ENCODE results near the gene TOMM20.

The TOMM20 gene

GRCh38 chr1:235107368-235108184 is 21.1 kb downstream of the TOMM20 start:
- Histone ChIP-seq H3K27me3 (ENCODE audit: low read length) (no peaks in the 10 kb centered on the region), H4K20me1 (ENCODE audit: low read depth, low read length) (no peaks in the 10 kb centered on the region), H3K4me2 (ENCODE audit: low read depth, low read length, poor library complexity, severe bottlenecking) (no peak overlapping the region), H3K27ac (ENCODE audit: low read depth, low read length) (no peak overlapping the region), H3K9me3 (ENCODE audit: insufficient read depth, low read length) (no peaks in the 10 kb centered on the region), H3K36me3 (ENCODE audit: low read length) (peaks cover 19% of the 10 kb centered on the region; the same call in 1 of the 2 replicates), H3K9me2 (replicated peaks; ENCODE audit: insufficient read depth, low read length) (no peaks in the 10 kb centered on the region), H3F3A (ENCODE audit: insufficient read depth) (peaks cover 57% of the 10 kb centered on the region), H3K9ac (ENCODE audit: low read length) (no peak overlapping the region), H2AFZ (ENCODE audit: low read depth, low read length, severe bottlenecking) (no peak overlapping the region), H3K79me2 (ENCODE audit: insufficient read depth, low read length) (no peaks in the 10 kb centered on the region; the same call in 1 of the 2 replicates), H3K4me3 (ENCODE audit: insufficient read depth, low read length, poor library complexity, severe bottlenecking) (no peak overlapping the region)
- no peak for TF ChIP-seq EZH2phosphoT487 (conservative IDR thresholded peaks at IDR 0.05; ENCODE audit: low read length)
- TF ChIP-seq, protein P1, sequence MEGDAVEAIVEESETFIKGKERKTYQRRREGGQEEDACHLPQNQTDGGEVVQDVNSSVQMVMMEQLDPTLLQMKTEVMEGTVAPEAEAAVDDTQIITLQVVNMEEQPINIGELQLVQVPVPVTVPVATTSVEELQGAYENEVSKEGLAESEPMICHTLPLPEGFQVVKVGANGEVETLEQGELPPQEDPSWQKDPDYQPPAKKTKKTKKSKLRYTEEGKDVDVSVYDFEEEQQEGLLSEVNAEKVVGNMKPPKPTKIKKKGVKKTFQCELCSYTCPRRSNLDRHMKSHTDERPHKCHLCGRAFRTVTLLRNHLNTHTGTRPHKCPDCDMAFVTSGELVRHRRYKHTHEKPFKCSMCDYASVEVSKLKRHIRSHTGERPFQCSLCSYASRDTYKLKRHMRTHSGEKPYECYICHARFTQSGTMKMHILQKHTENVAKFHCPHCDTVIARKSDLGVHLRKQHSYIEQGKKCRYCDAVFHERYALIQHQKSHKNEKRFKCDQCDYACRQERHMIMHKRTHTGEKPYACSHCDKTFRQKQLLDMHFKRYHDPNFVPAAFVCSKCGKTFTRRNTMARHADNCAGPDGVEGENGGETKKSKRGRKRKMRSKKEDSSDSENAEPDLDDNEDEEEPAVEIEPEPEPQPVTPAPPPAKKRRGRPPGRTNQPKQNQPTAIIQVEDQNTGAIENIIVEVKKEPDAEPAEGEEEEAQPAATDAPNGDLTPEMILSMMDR (IDR thresholded peaks at IDR 0.05; ENCODE audit: insufficient read depth, low read length, poor library complexity, severe bottlenecking), result no peak

DNA sequence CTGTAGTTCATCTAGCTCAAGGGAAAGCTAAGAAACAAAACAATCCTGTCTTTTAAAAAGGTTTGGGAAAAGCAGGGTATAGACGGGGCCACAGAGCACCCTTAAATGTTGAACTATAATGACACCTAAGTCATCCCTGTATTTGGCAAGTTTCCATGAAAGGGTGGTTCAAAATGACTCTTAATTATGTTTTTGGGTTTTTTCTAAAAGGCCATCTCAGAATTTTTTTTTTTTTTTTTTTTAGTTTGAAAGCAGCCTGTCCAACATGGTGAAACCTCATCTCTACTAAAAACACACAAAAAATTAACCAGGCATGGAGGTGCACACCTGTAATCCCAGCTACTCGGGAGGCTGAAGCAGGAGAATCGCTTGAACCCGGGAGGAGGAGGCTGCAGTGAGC is 22.2 kb downstream of the TOMM20 start:
- no peak overlapping the region for H3K4me2 ChIP-seq (ENCODE audit: low read depth, low read length, poor library complexity, severe bottlenecking)

GRCh38 chr1:235105051-235106043 is 23.3 kb downstream of the TOMM20 start:
- H3K9ac ChIP-seq (ENCODE audit: low read length), result 0 out of 2 replicates have a peak overlapping the region, but pooled peaks have one; percentile 54
- TF ChIP-seq, protein P1 (IDR thresholded peaks at IDR 0.05; ENCODE audit: insufficient read depth, low read length, poor library complexity, severe bottlenecking), result no peak
- TF ChIP-seq EZH2phosphoT487 (conservative IDR thresholded peaks at IDR 0.05; ENCODE audit: low read length), result no peak
- H3K9me3 ChIP-seq (ENCODE audit: insufficient read depth, low read length), result no peaks in the 10 kb centered on the region
- peaks cover 45% of the 10 kb centered on the region for H3F3A ChIP-seq (ENCODE audit: insufficient read depth)
- H3K27ac ChIP-seq (ENCODE audit: low read depth, low read length), result peak overlapping the region; percentile 59
- H3K36me3 ChIP-seq (ENCODE audit: low read length), result peaks cover 11% of the 10 kb centered on the region; the same call in 1 of the 2 replicates
- H3K79me2 ChIP-seq (ENCODE audit: insufficient read depth, low read length), result no peaks in the 10 kb centered on the region
- H3K4me2 ChIP-seq (ENCODE audit: low read depth, low read length, poor library complexity, severe bottlenecking), result peak overlapping the region; percentile 71
- H3K4me3 ChIP-seq (ENCODE audit: insufficient read depth, low read length, poor library complexity, severe bottlenecking), result peak overlapping the region; percentile 6
- no peaks in the 10 kb centered on the region for H4K20me1 ChIP-seq (ENCODE audit: low read depth, low read length)
- H3K9me2 ChIP-seq (replicated peaks; ENCODE audit: insufficient read depth, low read length), result no peaks in the 10 kb centered on the region
- H2AFZ ChIP-seq (ENCODE audit: low read depth, low read length, severe bottlenecking), result peak overlapping the region; percentile 95
- no peaks in the 10 kb centered on the region for H3K27me3 ChIP-seq (ENCODE audit: low read length)

More for the DNA sequence above, 22.2 kb downstream of the TOMM20 start:
- no peak overlapping the region for H3K27ac ChIP-seq (ENCODE audit: low read depth, low read length)
- no peak overlapping the region for H2AFZ ChIP-seq (ENCODE audit: low read depth, low read length, severe bottlenecking)
- no peaks in the 10 kb centered on the region for H3K79me2 ChIP-seq (ENCODE audit: insufficient read depth, low read length)
- H3K9me2 ChIP-seq (replicated peaks; ENCODE audit: insufficient read depth, low read length), result no peaks in the 10 kb centered on the region
- H3K36me3 ChIP-seq (ENCODE audit: low read length), result peaks cover 15% of the 10 kb centered on the region; the same call in 1 of the 2 replicates
- H3K27me3 ChIP-seq (ENCODE audit: low read length), result no peaks in the 10 kb centered on the region
- H3K9ac ChIP-seq (ENCODE audit: low read length), result no peak overlapping the region
- TF ChIP-seq EZH2phosphoT487 (conservative IDR thresholded peaks at IDR 0.05; ENCODE audit: low read length), result no peak
- TF ChIP-seq, protein P1 (IDR thresholded peaks at IDR 0.05; ENCODE audit: insufficient read depth, low read length, poor library complexity, severe bottlenecking), result no peak
- no peak overlapping the region for H3K4me3 ChIP-seq (ENCODE audit: insufficient read depth, low read length, poor library complexity, severe bottlenecking)
- no peaks in the 10 kb centered on the region for H3K9me3 ChIP-seq (ENCODE audit: insufficient read depth, low read length)
- H4K20me1 ChIP-seq (ENCODE audit: low read depth, low read length), result no peaks in the 10 kb centered on the region
- peaks cover 53% of the 10 kb centered on the region for H3F3A ChIP-seq (ENCODE audit: insufficient read depth)
